Measurements from ENCODE around the gene CLPTM1. TPM values are rescaled to one million over a fixed set of nuclear protein-coding genes. Genes with fewer than 3 reads are reported as not detected.

CLPTM1 gene
- total RNA-seq, 1 donor from 2014 or later, result 40.7 TPM

Other genes starting within 250 kb of the CLPTM1 start
- gene BCL3, start 206.7 kb upstream of the CLPTM1 start, total RNA-seq, result 3.1 TPM
- not detected for gene CBLC, start 177.5 kb upstream of the CLPTM1 start, total RNA-seq
- gene BCAM, start 146.3 kb upstream of the CLPTM1 start, total RNA-seq, result 89.8 TPM
- 31.8 TPM for gene NECTIN2, start 109.1 kb upstream of the CLPTM1 start, total RNA-seq
- gene TOMM40, start 64.1 kb upstream of the CLPTM1 start, total RNA-seq, result 22.4 TPM
- 93.9 TPM for gene APOE, start 49.6 kb upstream of the CLPTM1 start, total RNA-seq
- 5.7 TPM for gene APOC1, start 40.8 kb upstream of the CLPTM1 start, total RNA-seq
- gene APOC4, start 13.1 kb upstream of the CLPTM1 start, total RNA-seq, result not detected
- not detected for gene APOC2, start 9.3 kb upstream of the CLPTM1 start, total RNA-seq
- gene RELB, start 46.1 kb downstream of the CLPTM1 start, total RNA-seq, result 7.8 TPM
- 7.8 TPM for gene CLASRP, start 83.7 kb downstream of the CLPTM1 start, total RNA-seq
- not detected for gene ZNF296, start 121.1 kb downstream of the CLPTM1 start, total RNA-seq
- 16.7 TPM for gene GEMIN7, start 123.9 kb downstream of the CLPTM1 start, total RNA-seq
- gene PPP1R37, start 137.8 kb downstream of the CLPTM1 start, total RNA-seq, result 16.2 TPM
- gene NKPD1, start 205.6 kb downstream of the CLPTM1 start, total RNA-seq, result not detected
- gene TRAPPC6A, start 222.9 kb downstream of the CLPTM1 start, total RNA-seq, result 15.1 TPM
- 4.2 TPM for gene BLOC1S3, start 223.4 kb downstream of the CLPTM1 start, total RNA-seq